ENCODE measurements around the gene TBX15. TPM values are rescaled to one million over a fixed set of nuclear protein-coding genes. Genes with fewer than 3 reads are reported as not detected.

The TBX15 gene
- total RNA-seq, 1 donor from 2014 or later: 0.15 TPM

- H3K36me3 ChIP-seq: no peaks in the 10 kb centered on the region
- no peak for ATAC-seq
- TF ChIP-seq CTCF (IDR thresholded peaks at IDR 0.05): no peak
- H3K9me3 ChIP-seq: no peaks in the 10 kb centered on the region
- no peaks in the 10 kb centered on the region for H3K27me3 ChIP-seq (ENCODE audit: low read depth)
- H3K4me1 ChIP-seq: no peaks in the 10 kb centered on the region
- H3K4me3 ChIP-seq: no peak overlapping the region
- DNase-seq: no peak
- intact Hi-C loops (cut with DNase I): no loop called here
- H3K27ac ChIP-seq: no peak overlapping the region
Observed at GRCh38 chr1:118927427-118928187, 60.5 kb downstream of the TBX15 start.

- Histone ChIP-seq H3K27me3 (ENCODE audit: low read depth) (no peaks in the 10 kb centered on the region), H3K4me1 (no peaks in the 10 kb centered on the region), H3K9me3 (no peaks in the 10 kb centered on the region), H3K27ac (no peak overlapping the region), H3K36me3 (no peaks in the 10 kb centered on the region), H3K4me3 (no peak overlapping the region)
- intact Hi-C loops (cut with DNase I): no loop called here
- no peak for TF ChIP-seq CTCF (IDR thresholded peaks at IDR 0.05)
- ATAC-seq (no peak), DNase-seq (no peak)
Observed at GRCh38 chr1:118926261-118926660, 61.9 kb downstream of the TBX15 start.

- Histone ChIP-seq H3K4me1 (no peaks in the 10 kb centered on the region), H3K4me3 (no peak overlapping the region), H3K9me3 (no peaks in the 10 kb centered on the region), H3K36me3 (no peaks in the 10 kb centered on the region), H3K27ac (no peak overlapping the region), H3K27me3 (ENCODE audit: low read depth) (no peaks in the 10 kb centered on the region)
- TF ChIP-seq CTCF (IDR thresholded peaks at IDR 0.05): no peak
- intact Hi-C loops (cut with DNase I): no loop called here
- ATAC-seq: no peak
- DNase-seq: no peak
Observed at GRCh38 chr1:118925651-118926050, 62.5 kb downstream of the TBX15 start.

- H3K27ac ChIP-seq: no peak overlapping the region
- no peaks in the 10 kb centered on the region for H3K27me3 ChIP-seq (ENCODE audit: low read depth)
- no peak for ATAC-seq
- intact Hi-C loops (cut with DNase I): no loop called here
- H3K9me3 ChIP-seq: no peaks in the 10 kb centered on the region
- no peak overlapping the region for H3K4me3 ChIP-seq
- no peak for DNase-seq
- no peak for TF ChIP-seq CTCF (IDR thresholded peaks at IDR 0.05)
- H3K4me1 ChIP-seq: no peaks in the 10 kb centered on the region
- H3K36me3 ChIP-seq: no peaks in the 10 kb centered on the region
Observed at GRCh38 chr1:118923319-118923718, 64.8 kb downstream of the TBX15 start.

GRCh38 chr1:118921994-118922393 lies 66.1 kb downstream of the TBX15 start:
- ATAC-seq (no peak), DNase-seq (no peak)
- Histone ChIP-seq H3K9me3 (no peaks in the 10 kb centered on the region), H3K4me1 (no peaks in the 10 kb centered on the region), H3K27me3 (ENCODE audit: low read depth) (no peaks in the 10 kb centered on the region), H3K4me3 (no peak overlapping the region), H3K27ac (no peak overlapping the region), H3K36me3 (no peaks in the 10 kb centered on the region)
- no peak for TF ChIP-seq CTCF (IDR thresholded peaks at IDR 0.05)
- intact Hi-C loops (cut with DNase I): no loop called here

Measured in lower lobe of right lung (tissue), 2 donors.